SH-SY5Y (cell line): Measurements from ENCODE around the gene FLNB.

Source experiments
- GATA2 ChIP-seq: IDR thresholded peaks from 2 replicates; pipeline ENCODE4 v1.6.1; 2011; ENCODE audit warnings: mild to moderate bottlenecking, low read depth, low read length
- GATA3 ChIP-seq: IDR thresholded peaks from 2 replicates; pipeline ENCODE4 v1.6.1; 2011; ENCODE audit warnings: low read depth, mild to moderate bottlenecking, low read length, moderate library complexity

DNA sequence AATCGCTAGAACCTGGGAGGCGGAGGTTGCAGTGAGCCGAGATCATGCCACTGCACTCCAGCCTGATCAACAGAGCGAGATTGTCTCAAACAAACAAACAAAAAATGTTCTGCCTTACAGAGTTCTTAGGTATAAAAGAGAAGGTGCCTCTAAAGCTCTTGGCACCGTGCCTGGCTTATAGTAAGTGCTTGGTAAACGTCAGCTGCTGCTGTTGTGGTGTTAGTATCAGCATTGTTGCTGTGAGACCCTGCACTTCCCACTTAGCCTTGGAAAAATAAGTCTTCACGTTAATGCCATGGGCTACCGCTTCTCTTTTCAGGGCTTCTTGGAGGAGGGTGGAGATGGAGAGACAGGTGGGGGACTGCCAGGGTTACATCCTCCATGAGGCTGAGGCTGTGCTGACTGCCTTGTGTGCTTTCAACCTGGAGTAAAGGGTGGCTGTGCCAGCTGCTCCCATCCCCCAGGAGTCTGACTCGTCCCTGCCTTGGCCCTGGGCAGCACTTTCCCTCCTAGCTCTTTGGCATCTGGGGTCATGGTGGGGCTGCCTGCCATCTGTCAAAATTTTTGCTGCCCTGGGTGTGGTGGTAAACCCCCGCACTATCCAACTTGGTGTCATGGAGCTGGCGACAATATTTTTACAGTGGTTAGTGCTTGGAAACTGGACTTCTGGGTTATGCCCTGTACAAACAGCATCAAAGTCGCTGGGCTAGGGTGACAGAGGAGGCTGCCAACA, 17.8 kb downstream of the FLNB start:
- TF ChIP-seq GATA3, result no peak
- no peak for TF ChIP-seq GATA2
